DMS79 treated with DMSO at 0.1 percent for 48 hours (cell line): Measurements from ENCODE around the gene IL1RAPL2.
"Not testable (repeated sequence)": the region's sequence is repeated elsewhere in the genome, so short reads cannot be mapped to it uniquely, and the experiment has no call there.

Source experiments
- DNase-seq: peaks from one replicate; lab custom pipeline; 2025; lab: John Stamatoyannopoulos, UW

Gene IL1RAPL2

DNA sequence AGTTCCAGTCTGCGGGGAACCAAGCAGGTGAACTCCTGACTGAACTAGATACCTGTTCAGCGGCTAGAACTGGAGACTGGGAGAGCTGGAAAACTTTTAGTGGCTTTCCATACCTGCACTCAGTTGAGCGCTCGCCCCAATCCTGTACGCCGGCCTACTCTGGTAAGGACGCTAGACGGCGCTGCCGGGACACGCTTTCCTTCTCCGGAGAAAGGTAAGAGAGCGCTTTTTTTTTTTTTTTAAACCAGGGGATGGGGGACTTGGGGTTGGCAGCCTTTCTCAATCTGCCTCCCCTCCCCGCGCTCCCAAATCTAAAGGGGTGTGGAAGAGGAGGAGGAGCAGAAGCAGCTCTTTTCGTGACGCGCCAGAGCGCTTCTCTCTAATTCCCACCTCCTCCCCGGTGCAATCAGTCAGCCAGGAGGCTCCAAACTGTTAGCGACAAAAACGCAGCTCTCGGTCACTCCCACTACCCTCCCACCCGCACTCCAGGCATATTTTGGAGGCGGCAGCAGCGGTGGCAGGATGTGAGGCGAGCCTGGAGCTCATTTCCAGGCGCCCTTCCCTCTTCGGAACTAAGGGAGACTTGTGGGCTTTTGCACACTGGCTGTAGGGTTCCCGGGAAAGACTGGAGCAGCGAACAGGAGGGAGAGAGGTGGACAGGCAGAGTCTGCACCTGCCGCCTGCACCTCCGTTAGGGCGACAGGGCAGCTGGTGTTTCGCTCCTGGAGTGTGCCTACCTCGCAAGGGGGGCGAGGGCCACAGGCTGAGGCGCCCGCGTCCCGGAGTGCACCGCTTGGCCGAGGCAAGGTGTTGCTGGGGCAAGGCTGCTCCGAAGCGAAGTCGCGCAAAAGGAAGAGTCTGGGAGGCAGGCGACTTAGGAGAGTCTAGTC, at the start of gene IL1RAPL2:
Gene IL1RAPL2, plus strand, starts transcription at position 409 of the 890 bp plus-strand sequence.
- no peak for DNase-seq

DNA sequence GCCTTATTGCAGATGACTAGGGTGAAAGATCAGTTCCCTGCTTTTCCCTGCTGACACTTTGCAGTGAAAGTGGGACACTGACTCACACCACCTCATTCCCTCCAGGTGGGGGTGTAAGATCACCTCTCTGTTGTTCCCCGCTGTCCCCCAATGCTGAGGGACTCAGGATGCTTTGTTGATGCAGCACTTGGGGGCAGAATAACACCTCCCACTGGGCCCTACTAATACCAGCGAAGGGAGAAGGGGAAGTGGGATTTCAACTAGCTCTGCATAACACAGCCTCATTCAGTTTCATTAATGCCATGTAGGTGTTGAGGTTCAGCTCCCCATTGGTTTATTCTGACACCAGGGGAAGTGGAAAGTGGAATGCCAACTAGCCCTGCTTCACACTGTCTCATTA, 43.6 kb upstream of the IL1RAPL2 start:
- DNase-seq, result no peak

DNA sequence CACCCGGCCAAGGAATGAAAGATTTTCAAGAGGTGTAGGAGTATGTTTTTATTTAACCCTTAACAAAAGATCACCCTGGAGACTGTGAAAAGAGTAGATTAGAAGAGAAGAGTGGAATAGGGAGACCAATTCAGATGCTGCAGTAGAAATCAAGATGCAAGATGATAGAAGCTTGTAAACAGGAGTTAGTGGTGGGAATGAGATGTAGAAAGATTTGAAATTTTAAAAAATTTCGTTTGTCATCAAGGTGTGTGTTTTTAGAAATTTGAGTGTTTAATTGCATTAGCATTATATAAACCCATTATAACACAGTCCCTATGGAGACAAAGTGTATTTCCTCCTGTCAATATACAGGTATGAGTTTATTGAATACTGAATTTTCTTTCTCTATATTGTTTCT, 42.1 kb upstream of the IL1RAPL2 start:
- DNase-seq, result no peak

- DNase-seq, result no peak
Observed at GRCh38 chrX:104539081-104539480, 26.9 kb upstream of the IL1RAPL2 start.

- not testable (repeated sequence) for DNase-seq
Observed at GRCh38 chrX:104542447-104542846, 23.6 kb upstream of the IL1RAPL2 start.

DNA sequence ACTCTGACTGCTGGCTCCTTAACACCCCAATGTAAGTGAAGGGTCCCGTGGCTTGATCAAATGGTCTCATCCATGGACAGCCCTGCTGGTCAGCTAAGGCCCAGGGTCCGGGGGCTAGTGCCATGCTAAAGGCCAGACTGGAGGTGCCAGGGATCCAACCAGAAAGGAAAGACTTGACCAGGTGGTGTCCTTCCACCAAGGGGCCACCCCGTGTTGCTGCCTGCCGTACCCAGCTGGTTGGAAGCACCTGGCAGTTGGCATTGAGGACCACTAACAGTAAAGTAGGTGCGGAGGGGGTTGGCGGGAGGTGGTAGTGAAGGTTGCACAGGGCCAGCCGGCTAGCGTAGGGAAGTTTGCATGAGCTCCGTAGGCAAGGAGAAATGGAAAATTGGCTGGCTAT, 1.7 kb upstream of the IL1RAPL2 start:
- no peak for DNase-seq

- DNase-seq, result no peak
Observed at GRCh38 chrX:104564921-104565703, 887 bp upstream of the IL1RAPL2 start.

- DNase-seq, result no peak
Observed at GRCh38 chrX:104566681-104567501, 892 bp downstream of the IL1RAPL2 start.

- DNase-seq, result no peak
Observed at GRCh38 chrX:104567506-104567905, 1.5 kb downstream of the IL1RAPL2 start.

GRCh38 chrX:104568304-104568915, 2.4 kb downstream of the IL1RAPL2 start:
- DNase-seq, result no peak

DNA sequence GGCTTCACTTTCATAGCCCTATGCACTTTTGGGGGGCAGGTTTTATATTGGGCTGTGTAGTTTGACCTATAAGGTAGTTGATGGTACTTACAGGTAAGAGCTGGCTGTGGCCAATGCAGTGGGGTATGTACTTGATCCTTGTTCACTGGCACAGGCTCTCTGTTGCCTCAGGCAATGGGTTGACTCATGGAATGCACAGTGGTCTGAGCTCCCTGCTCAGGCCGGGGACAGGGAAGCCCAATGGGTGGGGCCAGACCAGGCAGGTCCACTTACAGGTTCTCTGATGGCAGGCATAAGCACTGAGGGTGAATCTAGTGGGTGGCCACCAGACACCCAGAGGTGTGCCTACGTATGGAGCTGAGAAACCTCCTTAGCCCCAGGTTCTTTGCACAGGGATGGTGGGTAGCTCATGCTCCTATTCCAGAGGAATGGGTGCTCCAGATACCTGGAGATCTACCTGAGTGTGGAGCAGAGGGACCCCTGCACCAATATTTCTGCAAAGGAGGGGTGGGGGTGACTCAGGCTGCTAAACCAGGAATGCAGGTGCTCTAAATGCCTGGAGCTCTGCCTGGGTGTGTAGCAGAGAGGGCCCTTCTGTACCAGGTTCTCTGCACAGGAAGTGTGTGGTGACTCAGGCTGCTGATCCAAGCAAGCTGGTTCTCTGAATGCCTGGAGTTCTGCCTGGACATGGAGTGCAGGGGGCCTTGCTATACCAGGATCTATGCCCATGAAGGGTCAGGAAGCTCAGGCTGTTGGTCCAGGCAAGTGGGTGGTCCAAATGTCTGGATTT, 52.3 kb downstream of the IL1RAPL2 start:
- no peak for DNase-seq

DNA sequence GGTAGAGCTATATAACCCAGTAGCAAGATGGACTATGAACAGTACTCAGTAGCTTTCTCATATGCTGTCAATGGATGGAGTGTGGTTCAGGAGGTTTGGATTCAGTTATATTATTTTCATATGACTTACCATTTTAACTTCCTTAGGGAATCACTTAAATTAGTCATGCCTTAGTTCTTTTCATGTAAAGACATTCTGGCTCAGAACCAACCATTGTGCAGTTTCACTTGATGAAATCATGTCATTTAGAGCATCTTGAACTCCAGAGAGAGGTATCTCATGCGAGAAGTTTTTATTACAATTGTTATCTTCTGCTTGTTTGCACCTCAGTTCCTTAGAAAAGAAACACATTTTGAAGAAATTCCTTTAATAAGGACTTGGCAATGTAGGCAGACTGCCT, 55.8 kb downstream of the IL1RAPL2 start:
- DNase-seq, result no peak

- no peak for DNase-seq
Observed at GRCh38 chrX:104641176-104641575, 75.2 kb downstream of the IL1RAPL2 start.

- DNase-seq, result no peak
Observed at GRCh38 chrX:104647084-104647483, 81.1 kb downstream of the IL1RAPL2 start.

DNA sequence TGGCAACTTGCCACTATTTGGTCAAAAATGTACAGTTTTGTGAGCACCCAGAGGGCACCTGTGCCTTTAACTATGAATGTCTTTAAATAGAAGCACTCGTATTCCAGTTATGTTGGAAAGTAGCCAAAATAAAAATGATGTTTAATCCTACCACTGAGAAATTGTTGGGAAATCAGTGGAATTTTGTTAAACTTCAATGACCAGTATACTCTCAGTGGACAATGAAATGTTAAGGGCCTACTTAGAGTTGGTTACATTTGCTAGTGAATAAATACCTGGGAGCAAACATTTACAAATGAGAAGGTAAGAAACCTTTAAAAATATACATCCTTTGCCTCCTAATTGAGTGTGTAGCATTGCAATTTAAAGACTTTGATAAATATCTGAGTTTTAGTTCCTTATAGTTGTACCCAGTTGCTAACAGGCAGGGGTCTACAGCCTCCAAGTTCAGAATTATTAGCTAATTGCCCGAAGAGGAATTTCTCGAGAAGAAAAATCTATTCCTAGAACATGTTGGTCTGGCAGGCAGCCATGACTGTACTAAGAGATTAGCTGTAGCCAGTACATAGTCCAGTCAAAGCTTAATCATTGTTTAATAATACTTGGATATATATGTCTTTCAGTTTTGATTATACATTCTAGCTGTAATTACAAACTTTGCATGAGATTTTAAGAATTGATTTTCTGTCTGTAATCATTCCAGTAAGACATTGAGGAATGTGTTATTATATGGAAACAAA, 93.2 kb downstream of the IL1RAPL2 start:
- no peak for DNase-seq

DNA sequence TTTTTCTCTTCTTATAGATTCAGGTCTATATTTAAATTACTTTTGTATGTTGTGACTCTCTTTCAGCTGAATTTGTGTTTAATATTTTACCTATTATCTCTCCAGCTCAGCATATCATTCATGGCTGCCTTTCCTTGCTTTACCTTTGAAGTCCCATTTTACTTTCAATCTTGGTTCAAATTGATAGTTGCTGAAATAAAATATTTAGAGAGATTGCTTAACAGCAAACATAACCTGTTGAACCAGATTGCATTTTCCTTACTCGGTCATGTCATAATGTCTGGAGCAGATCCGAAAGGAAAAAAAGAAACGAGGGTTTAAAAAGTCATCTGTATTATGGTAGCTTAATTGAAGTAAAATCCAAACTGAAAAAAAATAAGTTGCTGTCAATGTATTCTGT, 94.1 kb downstream of the IL1RAPL2 start:
- no peak for DNase-seq

- DNase-seq, result no peak
Observed at GRCh38 chrX:104662694-104663093, 96.7 kb downstream of the IL1RAPL2 start.

DNA sequence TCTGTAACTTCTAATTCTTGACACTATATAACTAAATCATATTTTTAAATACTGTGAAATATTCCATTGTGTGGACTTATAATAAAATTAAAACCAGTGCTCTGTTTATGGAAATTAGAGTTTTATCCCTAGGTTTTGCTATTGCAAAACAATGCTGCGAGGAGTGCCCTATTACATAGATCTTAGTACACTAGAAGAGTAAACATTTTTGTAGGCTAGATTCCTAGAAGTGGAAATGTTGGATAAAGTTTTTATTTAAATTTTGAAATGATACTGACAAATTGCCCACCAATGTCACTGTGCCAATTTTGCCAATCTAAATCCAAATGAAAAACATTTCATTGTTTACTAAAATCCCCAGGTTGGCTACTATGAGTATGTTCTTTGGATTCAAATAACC, 99.7 kb downstream of the IL1RAPL2 start:
- DNase-seq, result no peak

DNA sequence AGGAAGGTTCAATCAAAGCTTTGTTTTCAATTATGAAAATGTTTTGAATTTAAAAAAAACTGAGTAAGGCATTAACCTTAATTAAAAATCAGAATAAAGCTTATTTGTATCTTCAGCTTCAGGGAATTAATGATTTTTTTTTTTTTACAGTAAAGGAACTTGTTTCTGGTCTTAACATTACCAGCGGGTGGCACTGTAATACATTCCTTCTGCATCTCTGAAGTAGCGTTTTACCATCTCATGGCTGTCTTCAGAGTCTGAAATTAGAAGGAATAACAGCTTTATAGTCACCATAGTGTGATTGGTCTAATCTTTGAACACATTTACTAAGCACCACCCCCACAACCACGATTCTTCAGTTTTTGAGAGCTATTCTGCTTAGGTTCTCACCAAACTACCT, 102.6 kb downstream of the IL1RAPL2 start:
- DNase-seq, result no peak

GRCh38 chrX:104669063-104669462, 103.1 kb downstream of the IL1RAPL2 start:
- no peak for DNase-seq
